ENCODE results near the gene TRMT10C.
A peak's percentile ranks its signal among the peaks of the same experiment; 100 is the strongest.
"Not testable (repeated sequence)": the region's sequence is repeated elsewhere in the genome, so short reads cannot be mapped to it uniquely, and the experiment has no call there.

Gene TRMT10C

DNA sequence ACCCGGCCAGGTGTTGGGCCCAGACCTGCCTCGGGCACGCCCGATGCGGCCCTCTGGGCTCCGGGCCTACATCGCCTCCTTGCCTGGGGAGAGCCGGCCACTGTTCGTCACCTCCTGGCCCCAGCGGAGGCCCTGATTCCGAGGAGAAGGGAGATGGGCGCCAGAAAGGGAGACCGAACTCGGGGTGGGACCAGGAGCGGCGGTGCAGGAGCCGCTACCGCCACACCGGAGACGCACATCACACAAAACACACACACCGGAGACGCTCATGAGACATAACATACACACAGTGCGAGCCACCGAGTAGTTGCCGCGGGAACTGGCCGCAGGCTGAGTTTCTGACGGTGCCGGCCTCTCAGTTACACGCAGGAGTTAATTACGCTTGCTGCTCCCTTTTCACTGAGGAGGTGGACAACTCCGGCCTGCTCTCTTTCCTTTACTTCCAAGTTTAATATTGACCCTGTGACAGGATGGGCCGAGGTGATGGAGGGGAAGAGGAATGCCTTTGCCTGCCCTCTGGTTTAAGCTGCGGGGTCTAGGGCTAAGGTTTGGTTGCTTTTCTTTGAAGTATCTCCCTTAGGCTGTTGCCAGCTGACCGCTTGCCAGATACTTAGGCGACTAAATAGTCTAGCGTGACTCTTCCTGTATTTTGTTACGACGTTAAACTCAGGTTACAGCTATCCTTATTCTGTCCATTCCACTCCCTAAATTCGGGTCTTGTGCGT is 12.9 kb downstream of the TRMT10C start:
- ChIA-PET CTCF (interaction anchor here (1.0 to 1.1 kb wide), 2 partner anchors 13 to 64 kb away, joined by 4 to 5 read pairs; partner anchors contain the start of gene TRMT10C), POLR2A (interaction anchor here (0.7 to 2.3 kb wide), 19 partner anchors 10 to 264 kb away, joined by 3 to 23 read pairs (median 4); partner anchors contain the start of genes CEP97, RPL24, TRMT10C and ZBTB11)
- DNase-seq (ENCODE audit: extremely low spot score) = peak; percentile 39
- no peak for TF ChIP-seq L3MBTL2 (conservative IDR thresholded peaks at IDR 0.05)
- peak; percentile 37; the same call in 1 of the 2 replicates for TF ChIP-seq CTBP1 (IDR thresholded peaks at IDR 0.05; ENCODE audit: borderline replicate concordance)

GRCh38 chr3:101577286-101577685 is 15.6 kb downstream of the TRMT10C start:
- ChIA-PET POLR2A (interaction anchor here (0.8 to 1.1 kb wide), 2 partner anchors 16 to 147 kb away, joined by 3 to 4 read pairs; partner anchors contain the start of genes CEP97 and TRMT10C), CTCF (interaction anchor here (0.7 kb wide), 1 partner anchor 16 kb away, joined by 4 read pairs; no protein-coding TSS in a partner anchor)
- TF ChIP-seq FOXA1 (IDR thresholded peaks at IDR 0.05) (no peak), ELF4 (IDR thresholded peaks at IDR 0.05) (no peak), L3MBTL2 (conservative IDR thresholded peaks at IDR 0.05) (no peak), FOXM1 (IDR thresholded peaks at IDR 0.05; ENCODE audit: borderline replicate concordance) (no peak), CTBP1 (IDR thresholded peaks at IDR 0.05; ENCODE audit: borderline replicate concordance) (no peak), LEF1 (IDR thresholded peaks at IDR 0.05; ENCODE audit: borderline replicate concordance) (no peak), ARNT (IDR thresholded peaks at IDR 0.05) (no peak), TARDBP (IDR thresholded peaks at IDR 0.05) (no peak), NFRKB (IDR thresholded peaks at IDR 0.05) (no peak), BHLHE40 (IDR thresholded peaks at IDR 0.05; ENCODE audit: borderline replicate concordance) (no peak), ZNF384 (IDR thresholded peaks at IDR 0.05) (no peak), FOXK2 (IDR thresholded peaks at IDR 0.05) (no peak)
- DNase-seq (ENCODE audit: extremely low spot score) = no peak

DNA sequence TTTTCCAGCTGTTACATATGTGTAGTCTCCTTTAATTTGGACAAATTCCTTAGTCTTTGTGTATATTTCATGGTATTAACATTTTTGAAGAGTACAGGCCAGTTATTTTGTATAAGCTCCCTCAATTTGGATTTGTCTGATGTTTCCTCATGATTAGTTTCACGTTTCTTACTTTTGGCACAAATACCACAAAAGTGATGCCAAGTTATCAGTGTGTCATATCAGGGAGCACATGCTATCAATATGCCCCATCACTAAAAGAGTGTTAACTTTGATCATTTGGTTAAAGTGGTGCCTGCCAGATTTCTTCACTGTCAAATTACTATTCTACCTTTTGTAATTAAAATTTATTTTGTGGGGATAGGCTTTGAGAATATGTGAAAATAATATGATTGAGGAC is 26.9 kb downstream of the TRMT10C start:
- ChIA-PET CTCF (no interaction called here), POLR2A (interaction anchor here (1.4 kb wide), 1 partner anchor 15 kb away, joined by 3 read pairs; the partner anchor contains the start of gene PCNP)
- TF ChIP-seq LEF1 (IDR thresholded peaks at IDR 0.05; ENCODE audit: borderline replicate concordance) (no peak), ELF4 (IDR thresholded peaks at IDR 0.05) (no peak), BHLHE40 (IDR thresholded peaks at IDR 0.05; ENCODE audit: borderline replicate concordance) (no peak), FOXA1 (IDR thresholded peaks at IDR 0.05) (no peak), SUZ12 (IDR thresholded peaks at IDR 0.05) (no peak), FOXK2 (IDR thresholded peaks at IDR 0.05) (no peak), ZNF384 (IDR thresholded peaks at IDR 0.05) (no peak), NFRKB (IDR thresholded peaks at IDR 0.05) (no peak), TARDBP (IDR thresholded peaks at IDR 0.05) (no peak), PKNOX1 (IDR thresholded peaks at IDR 0.05) (no peak), ARNT (IDR thresholded peaks at IDR 0.05) (no peak), HDGF (IDR thresholded peaks at IDR 0.05; ENCODE audit: borderline replicate concordance) (no peak)
- no peak for DNase-seq (ENCODE audit: extremely low spot score)

DNA sequence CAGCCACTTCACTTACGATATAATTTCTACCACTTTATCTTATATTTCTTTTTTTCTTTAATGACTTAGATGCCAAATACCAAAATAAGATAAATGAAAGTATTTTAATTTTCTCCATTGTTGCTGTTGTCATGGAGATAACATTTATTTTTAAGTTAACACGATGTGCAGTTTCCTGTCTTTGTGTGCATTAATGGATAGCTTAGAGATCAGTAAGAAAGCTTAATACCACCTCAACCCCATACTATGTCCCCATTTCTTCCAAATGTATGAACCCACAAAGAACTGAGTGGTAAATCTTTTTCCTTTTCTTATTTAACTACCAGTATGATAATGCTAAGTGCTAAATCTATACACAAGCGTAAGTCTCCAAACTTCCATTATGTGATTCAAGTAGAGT is 29.4 kb downstream of the TRMT10C start:
- POLR2A ChIA-PET = no interaction called here
- CTCF ChIA-PET = no interaction called here
- no peak for TF ChIP-seq NFRKB (IDR thresholded peaks at IDR 0.05)
- TF ChIP-seq LEF1 (IDR thresholded peaks at IDR 0.05; ENCODE audit: borderline replicate concordance) = no peak
- TF ChIP-seq FOXM1 (IDR thresholded peaks at IDR 0.05; ENCODE audit: borderline replicate concordance) = no peak
- no peak for TF ChIP-seq CTBP1 (IDR thresholded peaks at IDR 0.05; ENCODE audit: borderline replicate concordance)
- TF ChIP-seq ZNF384 (IDR thresholded peaks at IDR 0.05) = no peak
- DNase-seq (ENCODE audit: extremely low spot score) = no peak

- ChIA-PET CTCF (no interaction called here), POLR2A (no interaction called here)
- TF ChIP-seq LEF1 (IDR thresholded peaks at IDR 0.05; ENCODE audit: borderline replicate concordance) = no peak
- no peak for TF ChIP-seq ELF4 (IDR thresholded peaks at IDR 0.05)
- no peak for TF ChIP-seq FOXK2 (IDR thresholded peaks at IDR 0.05)
- TF ChIP-seq SP1 (IDR thresholded peaks at IDR 0.05) = no peak
- TF ChIP-seq HDGF (IDR thresholded peaks at IDR 0.05; ENCODE audit: borderline replicate concordance) = no peak
- TF ChIP-seq BHLHE40 (IDR thresholded peaks at IDR 0.05; ENCODE audit: borderline replicate concordance) = no peak
- TF ChIP-seq L3MBTL2 (conservative IDR thresholded peaks at IDR 0.05) = no peak
- TF ChIP-seq FOXA1 (IDR thresholded peaks at IDR 0.05) = no peak
- no peak for TF ChIP-seq SUZ12 (IDR thresholded peaks at IDR 0.05)
- DNase-seq (ENCODE audit: extremely low spot score) = no peak
Observed at GRCh38 chr3:101602731-101603130, 41.1 kb downstream of the TRMT10C start.

DNA sequence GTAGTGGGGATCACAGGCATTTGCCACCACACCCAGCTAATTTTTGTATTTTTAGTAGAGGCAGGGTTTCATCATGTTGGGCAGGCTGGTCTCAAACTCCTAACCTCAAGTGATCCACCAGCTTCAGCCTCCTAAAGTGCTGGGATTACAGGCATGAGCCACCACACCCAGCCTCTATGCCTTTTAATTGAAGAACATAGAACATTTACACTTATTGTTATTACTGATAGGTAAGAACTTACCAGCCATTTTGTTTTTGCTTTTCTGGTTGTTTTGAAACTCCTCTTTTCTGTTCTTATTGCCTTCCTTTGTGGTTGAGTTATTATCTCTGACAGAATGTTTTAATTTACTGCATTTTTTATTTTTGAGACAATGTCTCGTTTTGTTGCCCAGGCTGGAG is 41.5 kb downstream of the TRMT10C start:
- ChIA-PET POLR2A (no interaction called here), CTCF (no interaction called here)
- no peak for DNase-seq (ENCODE audit: extremely low spot score)
- TF ChIP-seq HDGF (IDR thresholded peaks at IDR 0.05; ENCODE audit: borderline replicate concordance) (no peak), FOXK2 (IDR thresholded peaks at IDR 0.05) (no peak), FOXM1 (IDR thresholded peaks at IDR 0.05; ENCODE audit: borderline replicate concordance) (no peak), BHLHE40 (IDR thresholded peaks at IDR 0.05; ENCODE audit: borderline replicate concordance) (no peak), CTBP1 (IDR thresholded peaks at IDR 0.05; ENCODE audit: borderline replicate concordance) (no peak), SUZ12 (IDR thresholded peaks at IDR 0.05) (no peak), L3MBTL2 (conservative IDR thresholded peaks at IDR 0.05) (no peak), ZNF384 (IDR thresholded peaks at IDR 0.05) (no peak), LEF1 (IDR thresholded peaks at IDR 0.05; ENCODE audit: borderline replicate concordance) (no peak), ARNT (IDR thresholded peaks at IDR 0.05) (no peak), NFRKB (IDR thresholded peaks at IDR 0.05) (no peak), PKNOX1 (IDR thresholded peaks at IDR 0.05) (no peak), ELF4 (IDR thresholded peaks at IDR 0.05) (no peak), FOXA1 (IDR thresholded peaks at IDR 0.05) (no peak), SP1 (IDR thresholded peaks at IDR 0.05) (no peak)

- CTCF ChIA-PET; DNase-seq (ENCODE audit: extremely low spot score); POLR2A ChIA-PET: not testable (repeated sequence)
Observed at GRCh38 chr3:101605398-101605797, 43.7 kb downstream of the TRMT10C start.
